HAP-1 (cell line): ENCODE data around the gene TMEM270.

Source experiments
- DNase-seq, 2 experiments: peaks; one replicate each; pipeline ENCODE4 v3.0.0-alpha.2; 2016 to 2020; ENCODE audit warnings: low spot score in 2 of 2
- H3K27me3 ChIP-seq: fragments of 250-450 bp; sonication (Bioruptor Pico); 2 replicates; pipeline ENCODE4 v1.5.1; 2020; ENCODE audit warnings: low read depth, mild to moderate bottlenecking, moderate library complexity
- H3K36me3 ChIP-seq: fragments of 250-450 bp; sonication (Bioruptor Pico); replicated peaks from 2 replicates; pipeline ENCODE4 v1.5.1; 2020; ENCODE audit warnings: mild to moderate bottlenecking
- H3K4me1 ChIP-seq: fragments of 250-450 bp; sonication (Bioruptor Pico); 2 replicates; pipeline ENCODE4 v1.5.1; 2020; ENCODE audit warnings: mild to moderate bottlenecking
- H3K4me3 ChIP-seq: fragments of 250-450 bp; sonication (Bioruptor Pico); 2 replicates; pipeline ENCODE4 v1.5.1; 2020; ENCODE audit warnings: mild to moderate bottlenecking, moderate library complexity
- H3K9me3 ChIP-seq: fragments of 250-450 bp; sonication (Bioruptor Pico); 2 replicates; pipeline ENCODE4 v1.5.1; 2020; ENCODE audit warnings: mild to moderate bottlenecking, moderate library complexity
- in situ Hi-C: fragments of 300-500 bp; cut with MboI; formaldehyde crosslinking; loops from 3 replicates; pipeline ENCODE4 v1.14.3; 2020; ENCODE audit warnings: low sequenced_read_pairs, inconsistent platforms, mixed read lengths

The TMEM270 gene

DNA sequence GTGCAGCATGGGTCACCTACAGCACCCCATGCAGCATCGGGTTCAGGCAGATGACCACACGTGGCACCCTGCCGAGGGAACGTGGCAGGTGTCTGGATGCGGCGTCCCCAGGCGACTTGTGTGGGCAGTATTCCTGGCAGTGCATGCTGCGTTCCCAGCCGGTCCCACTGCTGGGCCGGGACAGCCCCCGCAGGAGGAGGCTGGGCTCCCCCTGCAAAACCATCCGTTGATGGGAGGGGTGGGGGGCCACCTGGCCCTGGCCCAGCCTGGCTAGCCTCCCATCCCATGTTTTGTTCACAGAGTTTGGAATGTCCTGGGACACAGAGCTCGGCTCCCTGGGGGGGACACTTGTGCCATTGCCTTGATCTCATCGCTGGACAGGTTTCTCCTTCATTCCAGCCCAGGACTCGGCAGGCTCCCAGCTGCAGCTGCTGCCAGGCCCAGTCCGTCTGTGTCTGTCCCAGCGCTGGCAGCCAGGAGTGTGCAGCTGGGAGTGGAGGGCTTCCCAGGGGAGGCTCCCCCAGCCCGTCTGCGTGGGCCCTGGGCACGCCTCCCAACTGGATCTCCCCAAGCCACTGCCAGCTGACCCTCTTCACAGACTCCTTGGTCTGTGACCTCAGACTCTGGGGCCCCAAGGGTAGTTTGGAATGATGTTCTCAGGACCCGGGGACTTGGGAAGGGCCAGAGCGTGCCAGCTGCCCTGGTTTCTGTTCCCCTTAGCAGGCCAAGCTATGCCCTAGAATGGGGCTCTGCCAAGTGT, 32.6 kb downstream of the TMEM270 start:
- Histone ChIP-seq H3K4me1 (no peaks in the 10 kb centered on the region), H3K36me3 (no peaks in the 10 kb centered on the region), H3K4me3 (no peak overlapping the region), H3K9me3 (0 out of 2 replicates have a peak, but pooled peaks cover 4% of the 10 kb centered on the region), H3K27me3 (no peaks in the 10 kb centered on the region)
- in situ Hi-C loops = no loop called here
- DNase-seq = no peak

DNA sequence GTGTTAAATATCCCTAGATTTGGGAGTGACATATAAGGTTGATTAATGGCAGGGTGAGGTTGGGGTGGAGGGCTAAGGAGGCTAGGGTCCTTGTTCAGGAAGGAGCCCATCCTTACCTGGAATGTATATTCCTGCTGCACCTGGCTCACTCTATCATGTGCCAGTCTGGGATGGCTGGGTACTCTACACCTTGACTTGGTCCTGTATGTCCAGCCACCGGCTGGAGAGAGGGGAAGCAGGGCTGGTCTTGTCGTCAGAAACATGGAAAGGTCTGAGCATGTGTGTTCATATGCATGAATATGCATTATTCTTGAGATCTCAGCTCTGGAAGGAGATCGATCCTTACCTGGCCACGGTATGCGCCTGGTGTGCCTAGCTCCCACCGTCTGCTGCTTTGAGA, 33.2 kb downstream of the TMEM270 start:
- H3K4me1 ChIP-seq = no peaks in the 10 kb centered on the region
- 0 out of 2 replicates have a peak, but pooled peaks cover 4% of the 10 kb centered on the region for H3K9me3 ChIP-seq
- in situ Hi-C loops = no loop called here
- H3K27me3 ChIP-seq = no peaks in the 10 kb centered on the region
- DNase-seq = no peak
- no peaks in the 10 kb centered on the region for H3K36me3 ChIP-seq
- H3K4me3 ChIP-seq = no peak overlapping the region

DNA sequence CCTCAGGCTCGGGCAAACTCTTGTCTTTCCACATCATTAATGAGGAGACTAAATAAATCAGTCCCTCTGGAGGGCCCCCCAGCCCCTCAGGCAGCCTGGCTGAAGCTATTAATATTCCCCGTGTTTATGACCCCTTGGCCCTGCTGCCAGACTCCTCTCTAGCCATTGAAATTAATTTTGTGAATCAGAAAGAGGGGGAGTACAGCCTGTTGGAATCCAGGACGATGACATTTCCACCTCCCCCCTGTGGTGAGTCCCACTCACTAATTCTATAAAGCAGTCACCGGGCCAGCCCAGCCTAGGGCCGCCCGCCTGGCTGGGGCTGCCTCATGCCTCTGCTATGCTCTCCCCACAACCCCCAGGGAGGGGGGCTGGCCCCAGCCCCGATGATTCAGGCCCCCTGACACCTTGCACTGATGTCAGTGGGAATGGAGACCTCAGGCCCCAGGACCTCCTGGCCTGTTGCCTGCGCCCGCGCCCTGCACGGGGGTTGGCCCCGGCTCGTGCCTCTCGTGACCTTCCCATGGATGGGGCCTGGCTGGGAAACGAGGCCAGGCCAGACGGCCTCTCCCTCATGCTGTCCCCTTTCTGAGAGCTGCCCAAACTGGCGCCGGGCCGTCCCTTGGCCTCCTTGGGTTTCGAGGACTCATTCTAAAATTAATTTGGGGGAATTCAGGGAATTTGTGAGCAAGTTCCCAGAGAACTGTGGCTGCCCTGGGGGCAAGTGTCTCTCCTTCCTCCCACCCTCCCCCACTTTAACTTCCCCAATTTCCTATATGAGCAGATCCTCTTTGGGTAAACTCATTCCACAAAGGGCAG, 34.0 kb downstream of the TMEM270 start:
- H3K36me3 ChIP-seq = no peaks in the 10 kb centered on the region
- H3K4me3 ChIP-seq = no peak overlapping the region
- H3K9me3 ChIP-seq = 0 out of 2 replicates have a peak, but pooled peaks cover 4% of the 10 kb centered on the region
- no peak for DNase-seq
- no peaks in the 10 kb centered on the region for H3K27me3 ChIP-seq
- in situ Hi-C loops = no loop called here
- no peaks in the 10 kb centered on the region for H3K4me1 ChIP-seq

DNA sequence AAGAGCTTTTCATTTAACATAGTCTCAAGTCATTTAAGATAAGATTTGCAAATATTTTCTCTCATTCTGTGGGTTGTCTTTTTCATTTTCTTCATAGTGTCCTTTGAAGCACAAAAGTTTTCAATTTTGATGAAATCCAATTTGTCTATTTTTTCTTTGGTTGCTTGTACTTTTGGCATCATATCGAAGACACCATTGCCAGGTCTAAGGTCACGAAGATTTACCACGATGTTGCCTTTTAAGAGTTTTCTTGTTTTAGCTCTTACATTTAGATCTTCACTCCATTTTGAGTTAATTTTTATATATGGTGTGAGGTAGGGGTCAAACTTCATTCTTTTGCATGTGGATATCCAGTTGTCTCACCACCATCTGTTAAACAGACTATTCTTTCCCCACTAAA, 34.7 kb downstream of the TMEM270 start:
- no peak for DNase-seq
- H3K9me3 ChIP-seq = 0 out of 2 replicates have a peak, but pooled peaks cover 4% of the 10 kb centered on the region
- no peaks in the 10 kb centered on the region for H3K4me1 ChIP-seq
- no peaks in the 10 kb centered on the region for H3K27me3 ChIP-seq
- no peak overlapping the region for H3K4me3 ChIP-seq
- no peaks in the 10 kb centered on the region for H3K36me3 ChIP-seq
- in situ Hi-C loops = no loop called here

DNA sequence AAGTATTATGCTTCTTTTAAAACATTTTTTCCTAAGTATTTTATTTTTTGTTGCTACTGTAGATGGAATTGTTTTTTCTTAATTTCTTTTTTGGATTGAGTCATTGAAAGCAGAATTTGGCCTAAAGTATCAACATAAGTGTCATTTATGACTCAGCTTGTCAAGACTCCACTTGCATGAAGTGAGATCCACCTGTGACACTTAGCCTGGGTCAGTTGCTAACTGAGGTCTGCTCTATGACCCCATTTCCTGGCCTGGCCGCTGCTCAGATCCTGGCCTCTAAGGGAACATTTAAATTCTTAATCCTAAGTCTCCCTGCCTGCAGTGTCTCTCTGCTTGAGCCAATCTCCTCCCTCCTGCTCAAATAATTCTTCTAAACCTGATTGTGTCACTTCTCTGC, 35.5 kb downstream of the TMEM270 start:
- Histone ChIP-seq H3K36me3 (no peaks in the 10 kb centered on the region), H3K27me3 (no peaks in the 10 kb centered on the region), H3K9me3 (0 out of 2 replicates have a peak, but pooled peaks cover 4% of the 10 kb centered on the region), H3K4me1 (no peaks in the 10 kb centered on the region), H3K4me3 (no peak overlapping the region)
- in situ Hi-C loops = no loop called here
- DNase-seq = no peak

DNA sequence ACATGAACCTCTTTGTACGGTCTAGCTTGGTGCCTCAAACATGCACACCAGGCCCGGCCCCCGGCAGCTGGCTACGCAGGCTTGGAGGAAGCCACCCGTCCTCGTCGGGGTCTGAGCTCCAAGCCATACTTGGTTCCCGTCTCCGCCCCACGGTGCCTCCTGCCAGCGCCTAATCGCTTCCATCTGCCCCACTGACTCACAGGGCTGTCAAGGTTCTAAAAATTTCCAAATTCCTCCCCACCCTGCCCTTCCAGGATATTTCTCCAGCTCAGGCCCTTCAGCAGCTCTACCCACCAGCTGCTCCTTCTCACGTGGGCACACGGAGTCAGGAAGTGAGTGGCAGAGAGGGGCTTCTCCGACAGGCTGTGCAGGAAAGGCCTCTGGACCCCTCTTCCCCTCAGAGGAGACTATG, 38.8 kb downstream of the TMEM270 start:
- in situ Hi-C loops = no loop called here
- Histone ChIP-seq H3K9me3 (0 out of 2 replicates have a peak, but pooled peaks cover 4% of the 10 kb centered on the region), H3K4me1 (no peaks in the 10 kb centered on the region), H3K4me3 (no peak overlapping the region), H3K27me3 (no peaks in the 10 kb centered on the region), H3K36me3 (no peaks in the 10 kb centered on the region)
- no peak for DNase-seq

DNA sequence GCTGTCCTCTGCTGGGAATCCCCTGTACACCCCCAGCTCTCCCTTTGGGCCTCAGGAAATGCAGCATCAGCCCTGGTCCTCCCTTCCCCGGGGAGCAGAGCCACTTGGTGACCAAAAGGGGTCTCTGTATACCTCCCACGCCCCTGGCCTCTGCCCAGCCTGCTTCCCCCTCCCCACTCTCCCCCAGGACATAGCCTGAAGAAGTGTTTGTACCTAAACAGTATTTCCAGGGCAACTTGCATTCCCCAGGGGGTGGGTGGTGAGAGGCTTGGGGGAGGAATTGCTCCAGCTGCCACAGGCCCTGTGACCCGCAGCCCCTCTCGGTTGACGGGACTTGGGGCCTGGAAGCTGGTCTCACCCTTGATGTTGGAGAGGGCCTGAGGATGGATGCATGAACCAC, 39.3 kb downstream of the TMEM270 start:
- 0 out of 2 replicates have a peak, but pooled peaks cover 4% of the 10 kb centered on the region for H3K9me3 ChIP-seq
- no peaks in the 10 kb centered on the region for H3K27me3 ChIP-seq
- no peaks in the 10 kb centered on the region for H3K4me1 ChIP-seq
- H3K36me3 ChIP-seq = no peaks in the 10 kb centered on the region
- DNase-seq = no peak
- no peak overlapping the region for H3K4me3 ChIP-seq
- in situ Hi-C loops = no loop called here

DNA sequence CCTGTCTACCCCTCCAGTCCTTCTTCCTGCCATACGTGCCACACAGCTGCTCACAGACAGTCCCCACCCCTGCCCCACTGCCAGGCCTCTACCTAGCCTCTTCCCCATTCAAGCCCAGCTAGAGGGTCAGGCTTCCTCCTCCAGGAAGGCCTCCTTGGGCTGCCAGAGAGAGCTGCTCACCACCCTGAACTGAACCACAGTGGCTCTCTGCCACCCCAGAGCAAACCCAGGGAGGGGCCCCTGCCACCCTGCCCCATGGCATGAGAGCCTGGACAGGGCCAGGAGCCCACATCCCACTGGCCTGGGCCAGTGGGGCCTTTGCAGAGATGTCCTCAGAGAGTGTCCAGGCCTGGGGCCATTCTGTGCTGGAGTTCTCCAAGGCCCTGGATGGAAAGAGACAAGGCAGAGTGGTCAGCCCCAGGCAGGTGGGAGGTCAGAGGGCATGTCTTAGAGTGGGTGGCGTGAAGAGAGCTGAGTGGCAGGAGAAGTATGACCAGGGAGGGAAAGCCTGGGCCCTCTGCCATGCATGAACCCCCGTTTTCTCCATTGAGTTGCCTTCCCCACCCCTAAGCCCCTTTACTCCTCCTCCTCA, 40.4 kb downstream of the TMEM270 start:
- Histone ChIP-seq H3K4me1 (no peaks in the 10 kb centered on the region), H3K36me3 (no peaks in the 10 kb centered on the region), H3K4me3 (no peak overlapping the region), H3K9me3 (0 out of 2 replicates have a peak, but pooled peaks cover 4% of the 10 kb centered on the region), H3K27me3 (no peaks in the 10 kb centered on the region)
- no peak for DNase-seq
- in situ Hi-C loops = no loop called here

DNA sequence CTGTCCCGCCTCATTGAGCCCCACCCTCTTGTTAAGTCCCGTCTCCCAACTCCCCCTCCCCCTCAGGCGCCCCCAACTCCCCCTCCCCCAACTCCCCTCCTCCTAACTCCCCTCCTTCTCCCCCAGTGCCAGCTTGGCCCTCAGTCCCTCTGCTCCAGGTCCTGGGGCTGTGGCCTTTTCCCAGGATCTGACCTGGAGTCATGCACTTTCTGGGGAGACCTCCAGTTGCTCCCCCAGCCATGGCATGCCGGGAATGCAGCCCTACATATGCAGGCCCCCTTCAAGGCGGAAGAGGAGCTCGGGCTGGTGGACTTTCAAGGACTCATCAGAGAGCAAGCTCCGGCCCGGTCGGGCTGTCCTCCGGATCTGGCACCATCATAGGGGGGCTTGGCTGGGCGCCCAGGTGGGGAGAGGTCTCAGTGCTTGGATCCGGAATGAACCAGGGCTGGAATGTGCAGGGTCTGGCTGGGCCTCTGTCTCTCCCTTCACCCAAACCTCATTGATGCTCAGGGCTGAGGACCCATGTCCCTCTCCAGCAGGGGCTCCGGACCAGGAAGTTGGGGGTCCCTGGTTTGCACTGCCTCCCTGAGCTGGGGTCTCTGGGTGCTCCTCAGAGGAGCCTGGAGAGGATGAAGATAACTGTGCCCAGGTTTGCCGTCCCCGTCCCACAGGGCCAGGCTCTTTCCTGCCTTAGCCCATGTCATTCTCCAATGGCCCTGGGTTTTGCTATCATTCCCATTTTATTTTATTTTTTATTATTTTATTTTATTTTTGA, 41.1 kb downstream of the TMEM270 start:
- H3K4me3 ChIP-seq = no peak overlapping the region
- in situ Hi-C loops = no loop called here
- H3K27me3 ChIP-seq = no peaks in the 10 kb centered on the region
- H3K4me1 ChIP-seq = no peaks in the 10 kb centered on the region
- no peaks in the 10 kb centered on the region for H3K36me3 ChIP-seq
- no peaks in the 10 kb centered on the region for H3K9me3 ChIP-seq
- DNase-seq = no peak

DNA sequence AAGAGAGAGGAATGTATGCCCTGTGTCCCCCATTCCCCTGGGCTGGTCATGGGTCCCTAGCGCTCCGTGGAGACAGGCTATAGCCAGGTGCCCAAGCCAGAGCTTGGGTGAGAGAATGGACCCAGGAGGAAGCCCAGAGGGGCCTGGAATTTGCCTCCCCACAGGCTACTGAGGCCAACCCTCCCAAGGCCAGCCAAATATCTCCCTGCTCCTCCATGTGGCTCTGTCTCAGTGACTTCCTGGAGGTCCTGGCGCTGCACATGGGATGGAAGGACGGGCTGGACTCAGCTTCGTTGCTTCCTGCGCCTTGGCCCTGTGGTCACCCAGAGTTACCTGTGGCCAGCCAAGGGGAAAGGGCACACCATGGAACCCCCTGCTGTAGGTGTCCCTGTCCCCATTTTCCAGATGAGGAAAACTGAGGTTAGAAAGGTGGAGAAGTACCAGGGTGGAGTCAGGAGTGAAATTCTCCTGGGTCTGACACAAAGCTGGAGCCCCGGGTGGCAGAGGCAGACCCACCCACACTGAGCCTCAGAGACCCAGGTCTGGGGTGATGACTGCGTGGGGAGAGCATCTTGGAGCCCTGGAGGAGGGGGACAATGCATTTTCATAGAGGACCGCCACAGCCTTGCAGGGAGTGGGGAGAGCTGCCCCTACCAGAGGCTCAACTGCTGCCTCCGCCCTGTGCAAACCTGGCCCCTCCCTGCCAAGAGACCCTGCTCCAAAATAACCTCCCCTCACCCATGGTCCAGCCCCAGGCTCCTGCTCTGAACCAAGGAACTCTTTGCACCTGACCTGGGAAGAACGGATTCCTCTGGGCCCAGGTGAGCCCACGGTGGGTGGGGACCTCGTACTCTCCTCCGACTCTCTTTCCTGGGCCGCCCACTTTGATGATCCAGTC, 42.6 kb downstream of the TMEM270 start:
- DNase-seq = no peak
- Histone ChIP-seq H3K36me3 (no peaks in the 10 kb centered on the region), H3K9me3 (no peaks in the 10 kb centered on the region), H3K4me1 (no peaks in the 10 kb centered on the region), H3K27me3 (no peaks in the 10 kb centered on the region), H3K4me3 (no peak overlapping the region)
- in situ Hi-C loops = no loop called here

DNA sequence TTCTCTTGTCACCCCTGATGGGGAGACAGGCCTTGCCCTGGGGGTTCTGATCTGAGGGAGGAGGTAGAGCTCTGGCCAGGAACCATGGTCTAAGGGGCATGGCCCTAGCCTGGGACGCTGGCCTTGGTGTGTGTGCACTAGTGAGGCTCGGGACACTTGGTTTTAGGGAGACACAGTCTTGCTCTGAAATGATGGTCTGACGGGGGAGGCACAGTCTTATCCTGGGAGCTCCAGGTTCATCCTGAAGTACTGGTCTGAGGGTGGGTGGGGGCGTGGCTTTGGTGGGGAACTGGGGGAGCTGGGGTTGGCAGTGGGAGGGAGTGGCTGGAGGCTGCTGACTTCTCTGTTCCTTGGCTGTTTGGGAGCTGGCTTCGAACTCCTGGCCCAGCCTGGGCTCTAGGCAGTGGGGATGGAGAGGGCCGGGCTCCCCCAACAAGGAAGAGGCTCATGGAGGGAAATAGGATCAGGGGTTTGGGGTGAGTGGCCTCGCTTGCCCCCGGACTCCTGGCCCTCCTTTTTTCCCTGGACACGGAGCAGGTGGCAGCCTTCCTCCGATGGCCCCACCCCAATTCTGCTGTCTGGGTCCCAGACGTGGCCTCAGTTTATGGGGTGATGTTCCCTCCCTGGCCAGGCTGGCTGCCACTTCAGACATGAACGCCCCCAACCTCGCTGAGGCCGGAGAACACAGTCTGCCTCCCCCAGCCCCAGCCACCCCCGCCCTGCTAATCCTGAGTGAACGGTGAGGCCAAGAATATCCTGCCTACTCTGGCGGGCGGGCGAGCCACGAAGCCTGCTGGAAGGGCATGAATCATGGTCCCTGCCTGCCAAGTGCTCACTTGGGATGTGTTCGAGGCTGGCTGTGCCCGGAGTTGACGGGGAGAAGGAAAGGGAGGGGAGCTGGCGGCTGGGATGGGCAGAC, 43.5 kb downstream of the TMEM270 start:
- H3K9me3 ChIP-seq = no peaks in the 10 kb centered on the region
- no peak overlapping the region for H3K4me3 ChIP-seq
- no peak for DNase-seq
- no peaks in the 10 kb centered on the region for H3K27me3 ChIP-seq
- H3K36me3 ChIP-seq = no peaks in the 10 kb centered on the region
- no peaks in the 10 kb centered on the region for H3K4me1 ChIP-seq
- in situ Hi-C loops = no loop called here

DNA sequence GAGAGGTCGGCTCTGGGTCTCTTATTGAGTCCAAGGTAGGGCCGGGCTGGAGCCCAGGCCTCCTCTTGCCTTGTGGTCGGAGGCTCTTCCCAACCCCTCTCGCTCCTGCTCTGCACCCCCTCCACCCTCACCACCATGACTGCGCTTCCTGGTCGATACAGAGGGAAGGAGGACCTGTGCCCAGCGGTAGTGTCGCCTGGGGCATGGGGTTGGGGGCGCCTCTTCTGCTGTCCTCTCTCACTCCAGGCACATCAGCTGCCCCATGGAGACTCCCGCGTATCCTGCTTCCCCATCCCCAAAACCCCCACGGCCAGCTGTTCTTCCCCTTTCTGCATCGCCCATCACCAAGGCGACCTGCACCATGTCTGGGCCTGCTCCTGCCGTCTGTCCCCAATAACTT, 44.4 kb downstream of the TMEM270 start:
- in situ Hi-C loops = no loop called here
- Histone ChIP-seq H3K36me3 (no peaks in the 10 kb centered on the region), H3K27me3 (0 out of 2 replicates have a peak, but pooled peaks cover 2% of the 10 kb centered on the region), H3K4me3 (no peak overlapping the region), H3K9me3 (no peaks in the 10 kb centered on the region), H3K4me1 (no peaks in the 10 kb centered on the region)
- no peak for DNase-seq
